ENCODE data around the gene FADS6.

DNA sequence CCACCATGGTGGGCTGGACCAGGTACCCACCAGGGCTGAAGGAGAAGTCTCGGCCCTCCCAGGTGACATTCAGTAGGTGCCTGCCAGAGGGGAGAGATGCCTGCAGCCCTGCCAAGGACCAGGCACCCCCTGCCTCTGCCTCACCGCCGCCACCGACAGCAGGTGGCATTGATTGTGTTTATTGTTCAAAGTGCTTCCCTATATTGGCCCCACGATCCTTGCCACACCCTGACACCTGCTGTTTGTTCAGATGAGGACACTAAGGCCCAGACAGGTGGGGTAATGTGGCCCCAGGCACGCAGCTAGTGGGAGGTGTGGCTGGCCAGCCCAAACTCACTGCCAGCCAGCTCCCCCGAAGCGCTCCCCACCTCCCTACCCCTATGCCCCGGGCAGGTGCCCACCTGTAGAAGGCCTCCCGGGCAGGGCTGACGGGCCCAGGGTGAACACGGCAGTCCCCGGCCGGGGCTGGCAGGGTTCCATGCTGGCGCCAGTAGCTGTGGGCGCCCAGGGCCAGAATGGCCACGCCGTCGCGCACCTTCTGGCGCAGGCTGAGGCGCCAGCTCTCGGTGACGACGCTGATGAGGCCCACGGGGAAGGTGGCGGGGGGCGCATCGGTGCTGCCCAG is 41.7 kb downstream of the FADS6 start:
- TF ChIP-seq POLR2A (IDR thresholded peaks at IDR 0.05) = no peak
- TF ChIP-seq, protein P1, sequence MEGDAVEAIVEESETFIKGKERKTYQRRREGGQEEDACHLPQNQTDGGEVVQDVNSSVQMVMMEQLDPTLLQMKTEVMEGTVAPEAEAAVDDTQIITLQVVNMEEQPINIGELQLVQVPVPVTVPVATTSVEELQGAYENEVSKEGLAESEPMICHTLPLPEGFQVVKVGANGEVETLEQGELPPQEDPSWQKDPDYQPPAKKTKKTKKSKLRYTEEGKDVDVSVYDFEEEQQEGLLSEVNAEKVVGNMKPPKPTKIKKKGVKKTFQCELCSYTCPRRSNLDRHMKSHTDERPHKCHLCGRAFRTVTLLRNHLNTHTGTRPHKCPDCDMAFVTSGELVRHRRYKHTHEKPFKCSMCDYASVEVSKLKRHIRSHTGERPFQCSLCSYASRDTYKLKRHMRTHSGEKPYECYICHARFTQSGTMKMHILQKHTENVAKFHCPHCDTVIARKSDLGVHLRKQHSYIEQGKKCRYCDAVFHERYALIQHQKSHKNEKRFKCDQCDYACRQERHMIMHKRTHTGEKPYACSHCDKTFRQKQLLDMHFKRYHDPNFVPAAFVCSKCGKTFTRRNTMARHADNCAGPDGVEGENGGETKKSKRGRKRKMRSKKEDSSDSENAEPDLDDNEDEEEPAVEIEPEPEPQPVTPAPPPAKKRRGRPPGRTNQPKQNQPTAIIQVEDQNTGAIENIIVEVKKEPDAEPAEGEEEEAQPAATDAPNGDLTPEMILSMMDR (IDR thresholded peaks at IDR 0.05) = no peak
